Measurements from ENCODE around the gene TAOK3. TPM values are rescaled to one million over a fixed set of nuclear protein-coding genes. Genes with fewer than 3 reads are reported as not detected.

TAOK3 gene
- total and polyA plus RNA-seq, 2 donors (not counting 1 experiment from before 2014, with no cell fraction given) = 30.0 to 80.4 TPM

DNA sequence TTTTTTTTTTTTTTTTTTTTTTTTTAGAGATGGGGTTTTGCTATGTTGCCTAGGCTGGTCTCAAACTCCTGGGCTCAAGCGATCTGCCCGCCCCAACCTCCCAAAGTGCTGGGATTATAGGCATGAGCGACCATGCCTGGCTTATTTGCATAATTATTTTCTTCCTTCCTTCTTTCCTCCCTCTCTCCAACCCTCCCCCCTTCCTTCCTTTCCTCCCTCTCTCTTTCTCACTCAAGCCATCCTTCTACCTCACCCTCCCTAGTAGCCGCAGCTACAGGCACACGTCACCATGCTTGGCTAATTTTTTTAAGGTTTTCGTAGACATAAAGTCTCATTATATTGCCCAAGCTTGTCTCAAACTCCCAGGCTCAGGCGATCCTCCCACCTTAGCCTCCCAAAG is 152.9 kb downstream of the TAOK3 start:
- ATAC-seq (ENCODE audit: low read depth) = no peak
- H3K4me3 ChIP-seq (ENCODE audit: control extremely low read depth in 1 of 5, extremely low read depth in 1 of 5, insufficient read depth in 1 of 5, low read depth in 2 of 5, low read length in 4 of 5) = no peak overlapping the region
- CTCF ChIA-PET = interaction anchor here (1.8 kb wide), 1 partner anchor 156 kb away, joined by 11 read pairs; the partner anchor contains the start of gene SUDS3
- no peaks in the 10 kb centered on the region for H4K20me1 ChIP-seq (ENCODE audit: control insufficient read depth, insufficient read depth, low read length, poor library complexity, severe bottlenecking)
- peaks cover 0 to 9% (median 0%) of the 10 kb centered on the region in 3 donors for H3K9me3 ChIP-seq (ENCODE audit: control extremely low read depth in 1 of 3, control insufficient read depth in 2 of 3, insufficient read depth in 1 of 3, low read length in 2 of 3)
- peak overlapping the region; percentile 26 for H3K27ac Mint-ChIP-seq
- H2AFZ ChIP-seq (ENCODE audit: insufficient read depth, low read depth, low read length, poor library complexity, severe bottlenecking) = no peak overlapping the region
- DNase-seq = no peak
- TF ChIP-seq, protein P1, sequence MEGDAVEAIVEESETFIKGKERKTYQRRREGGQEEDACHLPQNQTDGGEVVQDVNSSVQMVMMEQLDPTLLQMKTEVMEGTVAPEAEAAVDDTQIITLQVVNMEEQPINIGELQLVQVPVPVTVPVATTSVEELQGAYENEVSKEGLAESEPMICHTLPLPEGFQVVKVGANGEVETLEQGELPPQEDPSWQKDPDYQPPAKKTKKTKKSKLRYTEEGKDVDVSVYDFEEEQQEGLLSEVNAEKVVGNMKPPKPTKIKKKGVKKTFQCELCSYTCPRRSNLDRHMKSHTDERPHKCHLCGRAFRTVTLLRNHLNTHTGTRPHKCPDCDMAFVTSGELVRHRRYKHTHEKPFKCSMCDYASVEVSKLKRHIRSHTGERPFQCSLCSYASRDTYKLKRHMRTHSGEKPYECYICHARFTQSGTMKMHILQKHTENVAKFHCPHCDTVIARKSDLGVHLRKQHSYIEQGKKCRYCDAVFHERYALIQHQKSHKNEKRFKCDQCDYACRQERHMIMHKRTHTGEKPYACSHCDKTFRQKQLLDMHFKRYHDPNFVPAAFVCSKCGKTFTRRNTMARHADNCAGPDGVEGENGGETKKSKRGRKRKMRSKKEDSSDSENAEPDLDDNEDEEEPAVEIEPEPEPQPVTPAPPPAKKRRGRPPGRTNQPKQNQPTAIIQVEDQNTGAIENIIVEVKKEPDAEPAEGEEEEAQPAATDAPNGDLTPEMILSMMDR (IDR thresholded peaks at IDR 0.05) = no peak
- TF ChIP-seq EZH2 (IDR thresholded peaks at IDR 0.05; ENCODE audit: borderline replicate concordance, insufficient read depth, low read depth, low read length, poor library complexity, severe bottlenecking) = no peak
- H3K9ac ChIP-seq (ENCODE audit: low read length) = no peak overlapping the region
- peaks cover 17 to 18% of the 10 kb centered on the region in 2 donors for H3K4me1 ChIP-seq (ENCODE audit: control insufficient read depth in 2 of 2, insufficient read depth in 2 of 2, low read length in 2 of 2)
- no peaks in the 10 kb centered on the region for H3K27me3 ChIP-seq (replicated peaks in 1 of 4; ENCODE audit: control extremely low read depth in 1 of 4, control insufficient read depth in 3 of 4, insufficient read depth in 4 of 4, low read length in 3 of 4)
- H3K9me3 Mint-ChIP-seq (ENCODE audit: insufficient read depth) = peaks cover 3% of the 10 kb centered on the region
- H3K4me3 Mint-ChIP-seq = peak overlapping the region; percentile 14
- no peaks in the 10 kb centered on the region for H3K27me3 Mint-ChIP-seq
- peaks cover 13 to 15% of the 10 kb centered on the region in 2 experiments for H3K36me3 ChIP-seq (replicated peaks in 1 of 2; ENCODE audit: control extremely low read depth in 1 of 2, control insufficient read depth in 1 of 2, extremely low read depth in 1 of 2, insufficient read depth in 2 of 2, low read length in 1 of 2)
- peaks cover 20% of the 10 kb centered on the region for H3K4me1 Mint-ChIP-seq
- no peaks in the 10 kb centered on the region for H3K79me2 ChIP-seq (ENCODE audit: control insufficient read depth, insufficient read depth, low read length)
- H3K27ac ChIP-seq (ENCODE audit: low read length in 2 of 2) = peak overlapping the region in 1 of 2 donors; percentile 70
- H3K4me2 ChIP-seq (replicated peaks; ENCODE audit: low read depth, low read length, poor library complexity, severe bottlenecking) = peak overlapping the region; percentile 23
- POLR2A ChIA-PET = no interaction called here
- intact Hi-C loops (cut with micrococcal nuclease) = no loop called here
- 75% methylated on average over 2 of the region's 7 CpGs for WGBS (ENCODE audit: insufficient coverage)

DNA sequence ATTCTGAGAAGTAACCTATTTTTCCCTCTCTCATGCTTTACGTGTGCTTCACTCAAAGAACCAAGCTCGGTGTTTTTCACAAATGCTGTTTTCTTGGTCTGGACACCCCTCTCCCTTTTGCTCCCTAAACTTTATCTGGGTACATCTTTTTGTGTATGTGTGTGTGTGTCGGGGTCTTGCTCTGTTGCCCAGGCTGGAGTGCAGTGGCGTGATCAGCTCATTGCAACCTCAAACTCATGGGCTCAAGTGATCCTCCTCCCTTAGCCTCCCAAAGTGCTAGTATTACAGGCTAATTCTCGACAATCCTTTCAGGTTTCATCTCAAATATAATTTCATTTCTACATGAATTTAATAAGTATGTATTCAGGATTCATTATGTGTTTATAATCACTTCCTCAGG is 153.6 kb downstream of the TAOK3 start:
- intact Hi-C loops (cut with micrococcal nuclease) = no loop called here
- ATAC-seq (ENCODE audit: low read depth) = no peak
- peaks cover 9 to 10% of the 10 kb centered on the region in 2 experiments for H3K36me3 ChIP-seq (replicated peaks in 1 of 2; ENCODE audit: control extremely low read depth in 1 of 2, control insufficient read depth in 1 of 2, extremely low read depth in 1 of 2, insufficient read depth in 2 of 2, low read length in 1 of 2)
- H3K9ac ChIP-seq (ENCODE audit: low read length) = no peak overlapping the region
- Mint-ChIP-seq H3K27ac (no peak overlapping the region), H3K9me3 (ENCODE audit: insufficient read depth) (peaks cover 3% of the 10 kb centered on the region), H3K27me3 (no peaks in the 10 kb centered on the region), H3K4me1 (peaks cover 20% of the 10 kb centered on the region), H3K4me3 (no peak overlapping the region)
- H2AFZ ChIP-seq (ENCODE audit: insufficient read depth, low read depth, low read length, poor library complexity, severe bottlenecking) = no peak overlapping the region
- H3K4me2 ChIP-seq (replicated peaks; ENCODE audit: low read depth, low read length, poor library complexity, severe bottlenecking) = no peak overlapping the region
- WGBS (ENCODE audit: insufficient coverage) = 100% methylated on average over 2 of the region's 5 CpGs
- CTCF ChIA-PET = interaction anchor here (1.8 kb wide), 1 partner anchor 157 kb away, joined by 11 read pairs; the partner anchor contains the start of gene SUDS3
- H3K27ac ChIP-seq (ENCODE audit: low read length in 2 of 2) = no peak overlapping the region
- TF ChIP-seq EZH2 (IDR thresholded peaks at IDR 0.05; ENCODE audit: borderline replicate concordance, insufficient read depth, low read depth, low read length, poor library complexity, severe bottlenecking) = no peak
- TF ChIP-seq, protein P1 (IDR thresholded peaks at IDR 0.05) = no peak
- POLR2A ChIA-PET = no interaction called here
- peaks cover 0 to 9% (median 0%) of the 10 kb centered on the region in 3 donors for H3K9me3 ChIP-seq (ENCODE audit: control extremely low read depth in 1 of 3, control insufficient read depth in 2 of 3, insufficient read depth in 1 of 3, low read length in 2 of 3)
- no peaks in the 10 kb centered on the region for H3K27me3 ChIP-seq (replicated peaks in 1 of 4; ENCODE audit: control extremely low read depth in 1 of 4, control insufficient read depth in 3 of 4, insufficient read depth in 4 of 4, low read length in 3 of 4)
- H3K4me1 ChIP-seq (ENCODE audit: control insufficient read depth in 2 of 2, insufficient read depth in 2 of 2, low read length in 2 of 2) = peaks cover 17 to 18% of the 10 kb centered on the region in 2 donors
- no peaks in the 10 kb centered on the region for H3K79me2 ChIP-seq (ENCODE audit: control insufficient read depth, insufficient read depth, low read length)
- DNase-seq = no peak
- no peak overlapping the region for H3K4me3 ChIP-seq (ENCODE audit: control extremely low read depth in 1 of 5, extremely low read depth in 1 of 5, insufficient read depth in 1 of 5, low read depth in 2 of 5, low read length in 4 of 5)
- no peaks in the 10 kb centered on the region for H4K20me1 ChIP-seq (ENCODE audit: control insufficient read depth, insufficient read depth, low read length, poor library complexity, severe bottlenecking)

All from B cell (primary cell).